Neutrophil (primary cell): ENCODE data around the gene POLDIP2.
A peak's percentile ranks its signal among the peaks of the same experiment; 100 is the strongest.

Source experiments
- H3K27ac ChIP-seq: fragments of 200-600 bp; sonication (generic); 2 replicates; pipeline ENCODE4 v1.5.1; 2016; ENCODE audit warnings: mild to moderate bottlenecking, moderate library complexity
- H3K27me3 ChIP-seq: fragments of 200-600 bp; sonication (generic); 2 replicates; pipeline ENCODE4 v1.6.0; 2016; ENCODE audit warnings: mild to moderate bottlenecking
- H3K36me3 ChIP-seq: fragments of 200-600 bp; sonication (generic); 2 replicates; pipeline ENCODE4 v1.5.1; 2017
- H3K4me1 ChIP-seq, 2 experiments: fragments of 200-600 bp in 1 of 2; sonication (generic) in 1 of 2; 1 replicate in 1 of 2; 2 replicates in 1 of 2; pipeline versions ENCODE4 v1.5.1 to v1.6.1; 2013 to 2016; ENCODE audit warnings: low read depth in 1 of 2, low read length in 1 of 2, mild to moderate bottlenecking in 1 of 2, moderate library complexity in 1 of 2; ENCODE audit not compliant: control insufficient read depth in 1 of 2, insufficient read depth in 1 of 2
- H3K4me3 ChIP-seq, 2 experiments: fragments of 200-600 bp in 1 of 2; sonication (generic) in 1 of 2; 1 replicate in 1 of 2; 2 replicates in 1 of 2; pipeline ENCODE4 v1.5.1; 2013 to 2016; ENCODE audit warnings: low read depth in 1 of 2, low read length in 1 of 2, mild to moderate bottlenecking in 1 of 2, moderate library complexity in 1 of 2
- H3K9me3 ChIP-seq: fragments of 200-600 bp; sonication (generic); 2 replicates; pipeline ENCODE4 v1.5.1; 2016
- TF ChIP-seq, protein P1 (sequence below): fragments of 200-600 bp; sonication (generic); IDR thresholded peaks from 2 replicates; pipeline ENCODE4 v1.5.1; 2016; ENCODE audit warnings: antibody characterized with exemption

POLDIP2 gene

DNA sequence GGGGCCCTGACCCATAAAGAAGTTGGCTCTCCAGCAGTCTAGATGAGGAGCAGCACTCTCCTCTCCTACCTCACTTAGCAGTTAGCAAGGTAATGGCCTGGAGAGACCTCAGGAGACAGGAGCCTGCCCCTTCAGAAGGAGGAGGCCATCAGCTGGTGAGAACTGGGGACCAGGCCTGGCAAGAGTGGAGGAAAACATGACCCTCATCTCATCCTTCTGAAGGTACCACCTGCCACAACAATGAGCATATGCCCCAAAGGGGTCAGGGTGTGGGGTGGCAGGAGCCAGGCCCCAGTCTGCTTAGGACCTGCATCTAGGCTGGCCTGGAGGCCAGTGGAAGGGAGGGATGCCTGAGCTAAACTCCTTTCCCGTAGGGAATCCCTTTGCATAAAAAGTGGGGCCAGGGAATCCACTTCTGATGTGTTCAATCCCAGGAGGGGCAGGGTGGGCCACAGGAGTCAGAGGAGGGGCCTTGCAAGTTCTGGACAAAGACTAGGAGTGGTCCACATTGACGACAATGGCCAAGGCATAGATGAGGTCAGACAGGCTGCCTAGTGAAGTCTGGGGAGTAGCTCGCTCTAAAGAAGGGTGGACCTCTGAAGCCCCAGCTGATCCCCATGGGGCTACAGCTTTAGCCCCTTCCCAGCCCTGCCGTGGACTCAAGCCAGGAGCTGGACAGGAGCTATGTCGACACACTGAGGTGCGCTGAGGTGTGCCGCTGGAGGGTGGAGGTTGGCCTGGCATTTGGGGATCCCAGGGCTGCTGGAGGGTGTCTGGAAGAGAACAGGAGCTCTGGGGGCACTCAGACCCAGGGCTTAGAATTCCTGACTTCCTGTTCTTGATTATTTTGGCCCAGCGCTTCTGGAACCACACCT is 6.7 kb upstream of the POLDIP2 start:
- H3K9me3 ChIP-seq, result no peaks in the 10 kb centered on the region
- H3K4me1 ChIP-seq, result no peaks in the 10 kb centered on the region
- H3K36me3 ChIP-seq, result peaks cover 80% of the 10 kb centered on the region
- H3K27me3 ChIP-seq, result no peaks in the 10 kb centered on the region
- H3K4me3 ChIP-seq, result no peak overlapping the region
- TF ChIP-seq, protein P1, sequence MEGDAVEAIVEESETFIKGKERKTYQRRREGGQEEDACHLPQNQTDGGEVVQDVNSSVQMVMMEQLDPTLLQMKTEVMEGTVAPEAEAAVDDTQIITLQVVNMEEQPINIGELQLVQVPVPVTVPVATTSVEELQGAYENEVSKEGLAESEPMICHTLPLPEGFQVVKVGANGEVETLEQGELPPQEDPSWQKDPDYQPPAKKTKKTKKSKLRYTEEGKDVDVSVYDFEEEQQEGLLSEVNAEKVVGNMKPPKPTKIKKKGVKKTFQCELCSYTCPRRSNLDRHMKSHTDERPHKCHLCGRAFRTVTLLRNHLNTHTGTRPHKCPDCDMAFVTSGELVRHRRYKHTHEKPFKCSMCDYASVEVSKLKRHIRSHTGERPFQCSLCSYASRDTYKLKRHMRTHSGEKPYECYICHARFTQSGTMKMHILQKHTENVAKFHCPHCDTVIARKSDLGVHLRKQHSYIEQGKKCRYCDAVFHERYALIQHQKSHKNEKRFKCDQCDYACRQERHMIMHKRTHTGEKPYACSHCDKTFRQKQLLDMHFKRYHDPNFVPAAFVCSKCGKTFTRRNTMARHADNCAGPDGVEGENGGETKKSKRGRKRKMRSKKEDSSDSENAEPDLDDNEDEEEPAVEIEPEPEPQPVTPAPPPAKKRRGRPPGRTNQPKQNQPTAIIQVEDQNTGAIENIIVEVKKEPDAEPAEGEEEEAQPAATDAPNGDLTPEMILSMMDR, result no peak
- no peak overlapping the region for H3K27ac ChIP-seq

- no peaks in the 10 kb centered on the region for H3K9me3 ChIP-seq
- peaks cover 80% of the 10 kb centered on the region for H3K36me3 ChIP-seq
Measured at GRCh38 chr17:28363186-28363585, 5.9 kb upstream of the POLDIP2 start.

DNA sequence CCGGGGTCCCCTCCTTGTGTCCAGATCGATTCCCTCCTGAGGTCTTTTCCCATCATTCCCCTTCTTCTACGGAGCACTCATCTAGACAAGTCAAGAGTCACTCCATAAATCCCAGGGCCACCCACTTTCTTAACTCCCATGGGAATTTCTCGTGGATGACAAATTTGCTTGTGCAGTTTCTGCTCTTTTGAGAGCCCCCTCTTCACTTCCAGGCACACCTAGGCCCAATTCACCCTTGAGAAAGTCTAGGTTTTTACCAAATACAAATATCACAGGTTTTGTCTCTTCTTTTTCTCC is 522 bp upstream of the POLDIP2 start:
- Histone ChIP-seq H3K27me3 (no peaks in the 10 kb centered on the region), H3K9me3 (no peaks in the 10 kb centered on the region), H3K4me1 (peaks cover 18 to 20% of the 10 kb centered on the region in 2 experiments), H3K36me3 (peaks cover 57% of the 10 kb centered on the region), H3K4me3 (peak overlapping the region; percentile 80 to 94), H3K27ac (peak overlapping the region; percentile 88)
- TF ChIP-seq, protein P1, result no peak

More at GRCh38 chr17:28363186-28363585, 5.9 kb upstream of the POLDIP2 start:
- TF ChIP-seq, protein P1, result no peak
- Histone ChIP-seq H3K27ac (no peak overlapping the region), H3K4me1 (peaks cover 3 to 4% of the 10 kb centered on the region in 2 experiments), H3K27me3 (no peaks in the 10 kb centered on the region), H3K4me3 (no peak overlapping the region)

GRCh38 chr17:28350271-28350670 is 7.1 kb downstream of the POLDIP2 start:
- TF ChIP-seq, protein P1, result no peak
- no peaks in the 10 kb centered on the region for H3K9me3 ChIP-seq
- H3K36me3 ChIP-seq, result peaks cover 94% of the 10 kb centered on the region
- H3K4me3 ChIP-seq, result no peak overlapping the region
- H3K4me1 ChIP-seq, result no peaks in the 10 kb centered on the region
- H3K27me3 ChIP-seq, result no peaks in the 10 kb centered on the region
- no peak overlapping the region for H3K27ac ChIP-seq

GRCh38 chr17:28348979-28349378 is 8.3 kb downstream of the POLDIP2 start:
- TF ChIP-seq, protein P1, result no peak
- Histone ChIP-seq H3K27ac (no peak overlapping the region), H3K36me3 (peaks cover 99% of the 10 kb centered on the region), H3K4me3 (no peak overlapping the region), H3K4me1 (no peaks in the 10 kb centered on the region), H3K27me3 (no peaks in the 10 kb centered on the region), H3K9me3 (no peaks in the 10 kb centered on the region)
